Sigmoid colon (tissue), 3 donors: ENCODE results near the gene DIAPH2.

ENCODE experiments used
- CTCF ChIP-seq, 4 experiments: fragments of 450-650 bp in 3 of 4; fragments of 200-600 bp in 1 of 4; IDR thresholded peaks; one replicate each; pipeline ENCODE4 v1.5.1; 2016 to 2019; ENCODE audit warnings: antibody characterized with exemption in 4 of 4, mild to moderate bottlenecking in 3 of 4, moderate library complexity in 2 of 4
- POLR2A ChIP-seq, 2 donors: fragments of 450-650 bp; IDR thresholded peaks; one replicate each; pipeline ENCODE4 v1.6.1; 2016; ENCODE audit warnings: antibody characterized with exemption in 2 of 2, mild to moderate bottlenecking in 2 of 2, moderate library complexity in 2 of 2

GRCh38 chrX:97398030-97398551, 713.4 kb downstream of the DIAPH2 start:
- TF ChIP-seq CTCF (IDR thresholded peaks at IDR 0.05) = no peak
- TF ChIP-seq POLR2A (IDR thresholded peaks at IDR 0.05) = no peak
